PC-3 (cell line): ENCODE measurements around the gene ACTL10. TPM values are rescaled to one million over a fixed set of nuclear protein-coding genes. Genes with fewer than 3 reads are reported as not detected.

ENCODE experiments used
- ATAC-seq: fragments of 200-7000 bp; cut with Tn5 transposase; 2 replicates; pipeline ENCODE4 v1.9.1; 2020; ENCODE audit warnings: mild to moderate bottlenecking, moderate library complexity
- BruUV-seq: library from RNA; stranded (reverse); fragments of 400-500 nt; replicated peaks from 2 replicates; lab custom pipeline; 2021; lab: Mats Ljungman, UMichigan
- CTCF ChIA-PET: fragments of 300-600 bp; sonication (Branson Sonifier 250); formaldehyde crosslinking; loops from one replicate; lab custom pipeline; 2022; ENCODE audit warnings: antibody characterized with exemption; lab: Charles Lee
- POLR2A ChIA-PET: fragments of 300-600 bp; sonication (Branson Sonifier 250); formaldehyde crosslinking; loops from one replicate; lab custom pipeline; 2022; ENCODE audit warnings: antibody characterized with exemption; ENCODE audit not compliant: unreplicated experiment; lab: Charles Lee
- DNase-seq: peaks from one replicate; pipeline ENCODE4 v3.0.0-alpha.2; 2015
- H2AFZ ChIP-seq: fragments of 300-600 bp; sonication (generic); 2 replicates; pipeline ENCODE4 v1.6.0; 2016; ENCODE audit warnings: antibody characterized with exemption, low read length
- H3F3A ChIP-seq: fragments of 300-600 bp; sonication (generic); one replicate; pipeline ENCODE4 v1.6.0; 2017; ENCODE audit warnings: antibody characterized with exemption, low read length, control low read depth, mild to moderate bottlenecking; ENCODE audit not compliant: unreplicated experiment
- H3K27ac ChIP-seq: fragments of 300-600 bp; sonication (generic); 2 replicates; pipeline ENCODE4 v1.5.1; 2016; ENCODE audit warnings: mild to moderate bottlenecking, low read length
- H3K27me3 ChIP-seq: fragments of 300-600 bp; sonication (generic); 2 replicates; pipeline ENCODE4 v1.6.1; 2016; ENCODE audit warnings: low read length, mixed read lengths
- H3K36me3 ChIP-seq: fragments of 300-600 bp; sonication (generic); 2 replicates; pipeline ENCODE4 v1.6.1; 2016; ENCODE audit warnings: low read depth, mixed run types, low read length, mixed read lengths
- H3K4me1 ChIP-seq: fragments of 300-600 bp; sonication (generic); 2 replicates; pipeline ENCODE4 v1.5.1; 2016; ENCODE audit warnings: low read length; ENCODE audit not compliant: insufficient read depth
- H3K4me2 ChIP-seq: fragments of 300-600 bp; sonication (generic); 2 replicates; pipeline ENCODE4 v1.6.0; 2016; ENCODE audit warnings: low read length
- H3K4me3 ChIP-seq: fragments of 300-600 bp; sonication (generic); 2 replicates; pipeline ENCODE4 v1.5.1; 2016; ENCODE audit warnings: mild to moderate bottlenecking, low read length, mixed read lengths
- H3K79me2 ChIP-seq: fragments of 300-600 bp; sonication (generic); 2 replicates; pipeline ENCODE4 v1.6.1; 2017; ENCODE audit warnings: low read length, mixed read lengths
- H3K9ac ChIP-seq: fragments of 300-600 bp; sonication (generic); 2 replicates; pipeline ENCODE4 v1.6.0; 2016; ENCODE audit warnings: mild to moderate bottlenecking, low read length
- H3K9me2 ChIP-seq: fragments of 300-600 bp; sonication (generic); replicated peaks from 2 replicates; pipeline ENCODE4 v1.6.1; 2016; ENCODE audit warnings: mixed run types, low read length, mixed read lengths
- H3K9me3 ChIP-seq: fragments of 300-600 bp; sonication (generic); 2 replicates; pipeline ENCODE4 v1.6.1; 2016; ENCODE audit warnings: low read length, mixed read lengths
- H4K20me1 ChIP-seq: fragments of 300-600 bp; sonication (generic); 2 replicates; pipeline ENCODE4 v1.6.1; 2016; ENCODE audit warnings: low read length, mixed read lengths
- CTCF ChIP-seq: fragments of 300-600 bp; sonication (generic); conservative IDR thresholded peaks from 2 replicates; pipeline ENCODE4 v1.5.1; 2017; ENCODE audit warnings: antibody characterized with exemption, low read depth, mild to moderate bottlenecking, low read length
- EZH2 ChIP-seq: fragments of 300-600 bp; sonication (generic); IDR thresholded peaks from one replicate; pipeline ENCODE4 v1.6.1; 2017; ENCODE audit warnings: antibody characterized with exemption, mild to moderate bottlenecking, low read length; ENCODE audit not compliant: unreplicated experiment
- EZH2phosphoT487 ChIP-seq: fragments of 300-600 bp; sonication (generic); IDR thresholded peaks from 2 replicates; pipeline ENCODE4 v1.6.1; 2018; ENCODE audit warnings: mild to moderate bottlenecking, antibody characterized with exemption, low read length, borderline replicate concordance
- intact Hi-C: fragments of 100-400 bp; cut with micrococcal nuclease; formaldehyde crosslinking; loops from 2 replicates; pipeline ENCODE4 v1.9.0; 2023
- total RNA-seq: library from RNA; depleted of rRNA; stranded (reverse); fragments of >200 nt; gene quantifications from 2 replicates; pipeline ENCODE4 v1.2.3, GENCODE V29; 2014

Gene ACTL10
- total RNA-seq, 1 experiment from 2014 or later: 1.6 TPM

GRCh38 chr20:33647603-33648395 lies 18.9 kb upstream of the ACTL10 start:
- Histone ChIP-seq H3K4me1 (peaks cover 32% of the 10 kb centered on the region), H3K4me2 (peak overlapping the region; percentile 79), H3K79me2 (no peaks in the 10 kb centered on the region), H3K4me3 (peak overlapping the region; percentile 36; the same call in 1 of the 2 replicates), H3K9me3 (no peaks in the 10 kb centered on the region), H4K20me1 (no peaks in the 10 kb centered on the region), H3K36me3 (peaks cover 15% of the 10 kb centered on the region), H3K27me3 (no peaks in the 10 kb centered on the region), H2AFZ (0 out of 2 replicates have a peak overlapping the region, but pooled peaks have one; percentile 3), H3F3A (no peaks in the 10 kb centered on the region), H3K9ac (no peak overlapping the region), H3K27ac (peak overlapping the region; percentile 58), H3K9me2 (no peaks in the 10 kb centered on the region)
- CTCF ChIA-PET: interaction anchor here (0.6 to 1.5 kb wide), 2 partner anchors 20 to 93 kb away, joined by 3 to 12 read pairs; no protein-coding TSS in a partner anchor
- intact Hi-C loops: loop anchor here (5.0 kb wide), 2 partner anchors 85 to 130 kb away; no protein-coding TSS in a partner anchor
- TF ChIP-seq EZH2phosphoT487 (no peak), CTCF (no peak), EZH2 (no peak)
- peak; percentile 85 for DNase-seq
- no TSS peak for BruUV-seq
- peak; percentile 90 for ATAC-seq
- POLR2A ChIA-PET: interaction anchor here (0.6 to 1.4 kb wide), 6 partner anchors 55 to 274 kb away, joined by 4 to 12 read pairs (median 8); partner anchors contain the start of genes CBFA2T2 and SNTA1

- H3K79me2 ChIP-seq: no peaks in the 10 kb centered on the region
- H3K9me2 ChIP-seq: no peaks in the 10 kb centered on the region
- peak; percentile 48 for DNase-seq
- no peaks in the 10 kb centered on the region for H4K20me1 ChIP-seq
- peak; percentile 40 for ATAC-seq
- H3K9me3 ChIP-seq: no peaks in the 10 kb centered on the region
- H3K27me3 ChIP-seq: no peaks in the 10 kb centered on the region
- H3K4me1 ChIP-seq: peaks cover 34% of the 10 kb centered on the region
- BruUV-seq: no TSS peak
- TF ChIP-seq EZH2 (no peak), EZH2phosphoT487 (no peak), CTCF (no peak)
- no peaks in the 10 kb centered on the region for H3F3A ChIP-seq
- intact Hi-C loops: loop anchor here (5.0 kb wide), 2 partner anchors 86 to 131 kb away; no protein-coding TSS in a partner anchor
- peak overlapping the region; percentile 79 for H3K4me2 ChIP-seq
- peak overlapping the region; percentile 36; the same call in 1 of the 2 replicates for H3K4me3 ChIP-seq
- no peak overlapping the region for H3K9ac ChIP-seq
- H2AFZ ChIP-seq: 0 out of 2 replicates have a peak overlapping the region, but pooled peaks have one; percentile 3
- ChIA-PET CTCF (interaction anchor here (1.5 kb wide), 1 partner anchor 94 kb away, joined by 12 read pairs; no protein-coding TSS in a partner anchor), POLR2A (interaction anchor here (1.0 to 1.4 kb wide), 2 partner anchors 126 to 159 kb away, joined by 6 to 11 read pairs; partner anchors contain the start of gene CBFA2T2)
- H3K36me3 ChIP-seq: peaks cover 15% of the 10 kb centered on the region
- peak overlapping the region; percentile 58 for H3K27ac ChIP-seq
Observed at GRCh38 chr20:33648396-33649004, 18.2 kb upstream of the ACTL10 start.
